IMR-90 (cell line): ENCODE measurements around the gene UNC5B. TPM values are rescaled to one million over a fixed set of nuclear protein-coding genes. Genes with fewer than 3 reads are reported as not detected.

Experiments
- ATAC-seq: fragments of 200-7000 bp; cut with Tn5 transposase; 2 replicates; pipeline ENCODE4 v1.9.1; 2020; ENCODE audit warnings: low read depth, mild to moderate bottlenecking, moderate library complexity
- BruUV-seq: library from RNA; stranded (reverse); fragments of 400-500 nt; replicated peaks from 2 replicates; lab custom pipeline; 2021; lab: Mats Ljungman, UMichigan
- CTCF ChIA-PET: fragments of 300-600 bp; formaldehyde crosslinking; extraction: SDS; loops from one replicate; lab custom pipeline; 2021; ENCODE audit warnings: antibody characterized with exemption; lab: Yijun Ruan, JAX
- POLR2A ChIA-PET: fragments of 300-600 bp; sonication (Branson Sonifier 250); formaldehyde crosslinking; loops from one replicate; lab custom pipeline; 2022; ENCODE audit warnings: antibody characterized with exemption; ENCODE audit not compliant: unreplicated experiment; lab: Charles Lee
- DNase-seq: peaks from one replicate; pipeline ENCODE4 v3.0.0; 2013
- H2AFZ ChIP-seq: replicated peaks from 2 replicates; pipeline ENCODE3; 2013; ENCODE audit warnings: low read length, mild to moderate bottlenecking; ENCODE audit not compliant: poor library complexity
- H2AK5ac ChIP-seq: 2 replicates; pipeline ENCODE4 v1.6.1; 2013; ENCODE audit warnings: low read depth, low read length, inconsistent platforms
- H2AK9ac ChIP-seq: replicated peaks from 2 replicates; pipeline ENCODE3; 2013; ENCODE audit warnings: mild to moderate bottlenecking, low read depth, low read length, moderate library complexity; ENCODE audit not compliant: poor library complexity
- H2BK120ac ChIP-seq: 2 replicates; pipeline ENCODE4 v1.6.1; 2013; ENCODE audit warnings: low read depth, low read length, inconsistent platforms
- H2BK15ac ChIP-seq: 3 replicates; pipeline ENCODE4 v1.6.1; 2013; ENCODE audit warnings: low read depth, low read length, inconsistent platforms
- H2BK20ac ChIP-seq: 2 replicates; pipeline ENCODE4 v1.6.1; 2013; ENCODE audit warnings: low read depth, mild to moderate bottlenecking, inconsistent platforms, low read length, moderate library complexity
- H2BK5ac ChIP-seq: 2 replicates; pipeline ENCODE4 v1.6.1; 2013; ENCODE audit warnings: mild to moderate bottlenecking, low read depth, low read length, inconsistent platforms; ENCODE audit not compliant: poor library complexity, severe bottlenecking
- H3K14ac ChIP-seq: replicated peaks from 2 replicates; pipeline ENCODE4 v1.6.1; 2013; ENCODE audit warnings: low read depth, low read length, inconsistent platforms
- H3K18ac ChIP-seq: 2 replicates; pipeline ENCODE4 v1.6.1; 2013; ENCODE audit warnings: low read depth, low read length, control low read depth
- H3K23ac ChIP-seq: 2 replicates; pipeline ENCODE4 v1.6.1; 2013; ENCODE audit warnings: low read depth, low read length, inconsistent platforms
- H3K27ac ChIP-seq: 2 replicates; pipeline ENCODE4 v1.5.1; 2013; ENCODE audit warnings: mild to moderate bottlenecking, control low read depth, low read length; ENCODE audit not compliant: insufficient read depth
- H3K27me3 ChIP-seq: 2 replicates; pipeline ENCODE4 v1.6.1; 2013; ENCODE audit warnings: low read length; ENCODE audit not compliant: control insufficient read depth, insufficient read depth
- H3K36me3 ChIP-seq: 2 replicates; pipeline ENCODE4 v1.6.1; 2013; ENCODE audit warnings: low read length, mixed read lengths; ENCODE audit not compliant: control insufficient read depth, insufficient read depth
- H3K4ac ChIP-seq: 2 replicates; pipeline ENCODE4 v1.6.1; 2013; ENCODE audit warnings: low read depth, low read length, inconsistent platforms
- H3K4me1 ChIP-seq: 2 replicates; pipeline ENCODE4 v1.6.1; 2013; ENCODE audit warnings: low read length, mixed read lengths; ENCODE audit not compliant: control insufficient read depth, insufficient read depth
- H3K4me2 ChIP-seq: 2 replicates; pipeline ENCODE4 v1.6.1; 2013; ENCODE audit warnings: low read depth, mild to moderate bottlenecking, control low read depth, low read length, moderate library complexity
- H3K4me3 ChIP-seq: 2 replicates; pipeline ENCODE4 v1.5.1; 2013; ENCODE audit warnings: low read depth, mild to moderate bottlenecking, control low read depth, low read length, moderate library complexity; ENCODE audit not compliant: insufficient read depth
- H3K56ac ChIP-seq: 2 replicates; pipeline ENCODE4 v1.6.1; 2013; ENCODE audit warnings: low read length, inconsistent platforms; ENCODE audit not compliant: insufficient read depth; ENCODE audit errors: extremely low read depth
- H3K79me1 ChIP-seq, 2 experiments: 2 replicates each; pipeline ENCODE4 v1.6.1; 2013; ENCODE audit warnings: low read length in 2 of 2, inconsistent platforms in 1 of 2, low read depth in 1 of 2
- H3K9ac ChIP-seq: 2 replicates; pipeline ENCODE4 v1.6.1; 2013; ENCODE audit warnings: low read depth, low read length, control low read depth
- H3K9me1 ChIP-seq: 2 replicates; pipeline ENCODE4 v1.6.1; 2013; ENCODE audit warnings: low read length, inconsistent platforms; ENCODE audit not compliant: insufficient read depth
- H3K9me3 ChIP-seq: 2 replicates; pipeline ENCODE4 v1.6.1; 2013; ENCODE audit warnings: low read length; ENCODE audit not compliant: control insufficient read depth, insufficient read depth
- H4K20me1 ChIP-seq: 2 replicates; pipeline ENCODE4 v1.6.1; 2013; ENCODE audit warnings: low read length, inconsistent platforms; ENCODE audit not compliant: insufficient read depth
- H4K5ac ChIP-seq: 2 replicates; pipeline ENCODE4 v1.6.1; 2013; ENCODE audit warnings: mild to moderate bottlenecking, low read depth, low read length, control low read depth
- H4K8ac ChIP-seq, 2 experiments: 2 replicates each; pipeline ENCODE4 v1.6.1; 2013; ENCODE audit warnings: low read depth in 2 of 2, low read length in 2 of 2, control low read depth in 1 of 2, inconsistent platforms in 1 of 2
- H4K91ac ChIP-seq: 2 replicates; pipeline ENCODE4 v1.6.1; 2013; ENCODE audit warnings: low read depth, low read length, inconsistent platforms; ENCODE audit not compliant: insufficient read depth
- POLR2A ChIP-seq: IDR thresholded peaks from 2 replicates; pipeline ENCODE4 v1.6.1; 2012; ENCODE audit warnings: mild to moderate bottlenecking, low read depth, low read length
- WGBS, 2 experiments: methylation state at CpG; one replicate each; pipeline versions ENCODE4 v1.1.5 to v1.1.7; 2013; ENCODE audit warnings: missing lambda C conversion rate in 2 of 2; ENCODE audit not compliant: insufficient read length in 1 of 2; ENCODE audit errors: extremely low coverage in 2 of 2; 5-methylcytosine and 5-hydroxymethylcytosine counted together
- dilution Hi-C: fragments of 300-500 bp; cut with HindIII; formaldehyde crosslinking; loops from one replicate; pipeline ENCODE4 v1.14.3; 2018; ENCODE audit warnings: low sequenced_read_pairs; ENCODE audit not compliant: unreplicated experiment
- in situ Hi-C: fragments of 300-500 bp; cut with MboI; formaldehyde crosslinking; loops from 3 replicates; pipeline ENCODE4 v1.14.3; 2019; ENCODE audit warnings: low sequenced_read_pairs, inconsistent platforms, mixed read lengths
- intact Hi-C: fragments of 100-400 bp; cut with micrococcal nuclease; formaldehyde crosslinking; loops from 2 replicates; pipeline ENCODE4 v1.10.0; 2022
- polyA plus RNA-seq, 3 experiments: library from polyadenylated mRNA; depleted of rRNA; stranded (reverse); fragments of >200 nt; gene quantifications; 2 replicates each; pipeline ENCODE4 v1.2.3, GENCODE V29; 2012; ENCODE audit warnings: low replicate concordance in 1 of 3
- total RNA-seq: library from RNA; depleted of rRNA; stranded (reverse); fragments of >200 nt; gene quantifications from 2 replicates; pipeline ENCODE4 v1.2.3, GENCODE V29; 2012

UNC5B gene
- total and polyA plus RNA-seq, 2 of the 4 experiments (the other 2 are of a cell fraction): 1.6 to 4.2 TPM

DNA sequence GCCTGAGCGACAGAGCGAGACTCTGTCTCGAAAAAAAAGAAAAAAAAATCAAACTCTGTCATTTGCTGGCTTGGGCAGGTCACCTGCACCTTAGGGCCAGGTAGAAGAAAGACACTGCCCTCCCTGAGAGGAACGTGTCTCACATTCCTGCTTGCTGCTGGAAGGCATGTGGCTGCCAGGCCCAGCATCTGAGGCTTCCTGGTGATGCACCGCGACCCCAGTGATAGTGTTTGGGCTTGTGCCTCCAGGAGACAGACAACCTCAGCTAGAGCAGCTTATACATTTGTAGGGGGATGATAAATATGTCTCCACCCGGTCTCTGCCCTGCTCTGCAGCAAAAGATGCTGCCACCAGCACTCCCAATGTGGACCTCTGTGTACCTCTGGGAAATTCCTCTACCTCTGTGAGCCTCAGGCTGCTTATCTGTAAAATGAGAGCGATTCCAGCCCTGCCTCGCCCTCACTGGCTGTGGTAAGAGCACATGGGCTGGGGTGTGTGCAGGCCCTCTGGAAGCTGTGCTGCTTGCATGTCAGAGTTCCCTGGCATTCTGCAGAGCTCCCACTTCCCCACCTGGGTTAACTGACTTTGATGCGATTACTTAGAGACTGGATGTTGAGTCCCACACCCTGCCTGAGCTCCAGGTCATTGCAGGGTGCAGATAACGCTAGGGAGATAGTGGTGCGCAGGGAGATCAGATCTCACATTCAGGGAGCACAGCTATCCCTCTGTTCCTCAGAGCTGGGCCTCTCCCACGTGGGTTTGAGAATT lies 126.5 kb downstream of the UNC5B start:
- Histone ChIP-seq H2BK20ac (no peak overlapping the region), H2AK9ac (no peak overlapping the region), H3K56ac (no peak overlapping the region), H3K18ac (no peak overlapping the region), H2AK5ac (no peak overlapping the region), H4K20me1 (no peaks in the 10 kb centered on the region; the same call in 1 of the 2 replicates), H4K5ac (no peak overlapping the region), H3K27ac (no peak overlapping the region), H3K23ac (no peak overlapping the region), H2BK120ac (no peak overlapping the region), H4K91ac (no peak overlapping the region), H2BK15ac (no peak overlapping the region), H3K36me3 (no peaks in the 10 kb centered on the region), H3K4me2 (no peak overlapping the region), H3K27me3 (no peaks in the 10 kb centered on the region; the same call in 1 of the 2 replicates), H3K4ac (no peak overlapping the region), H3K9me1 (no peaks in the 10 kb centered on the region), H3K79me1 (no peaks in the 10 kb centered on the region), H2BK5ac (no peak overlapping the region), H3K4me3 (no peak overlapping the region), H3K4me1 (peaks cover 6% of the 10 kb centered on the region; the same call in 1 of the 2 replicates), H3K9ac (no peak overlapping the region), H2AFZ (no peak overlapping the region), H3K14ac (no peak overlapping the region), H3K9me3 (no peaks in the 10 kb centered on the region), H4K8ac (no peak overlapping the region)
- intact Hi-C loops: no loop called here
- ATAC-seq (no peak), DNase-seq (no peak)
- CTCF ChIA-PET: no interaction called here
- 100% methylated on average over 2 of the region's 13 CpGs; no CpG with 5 or more reads in 1 of the 2 experiments for WGBS, 2 experiments
- TF ChIP-seq POLR2A: no peak
- in situ Hi-C loops: no loop called here
- dilution Hi-C loops: no loop called here
- POLR2A ChIA-PET: no interaction called here
- no TSS peak for BruUV-seq
